ENCODE results near the gene PRKAG2.
"Not testable (repeated sequence)": the region's sequence is repeated elsewhere in the genome, so short reads cannot be mapped to it uniquely, and the experiment has no call there.

Gene PRKAG2

GRCh38 chr7:151880688-151881087 lies 3.8 kb upstream of the PRKAG2 start:
- Mint-ChIP-seq H3K27ac (no peak overlapping the region), H3K27me3 (peaks cover 8% of the 10 kb centered on the region), H3K9me3 (no peaks in the 10 kb centered on the region), H3K4me3 (no peak overlapping the region), H3K36me3 (no peaks in the 10 kb centered on the region), H3K4me1 (peaks cover 13% of the 10 kb centered on the region)
- no peak for ATAC-seq

GRCh38 chr7:151877911-151878835 lies 1.3 kb upstream of the PRKAG2 start:
- H3K4me3 Mint-ChIP-seq, result peak overlapping the region; percentile 98
- peak overlapping the region; percentile 88 for H3K27ac Mint-ChIP-seq
- peaks cover 24% of the 10 kb centered on the region for H3K4me1 Mint-ChIP-seq
- H3K9me3 Mint-ChIP-seq, result no peaks in the 10 kb centered on the region
- no peaks in the 10 kb centered on the region for H3K36me3 Mint-ChIP-seq
- ATAC-seq, result no peak
- H3K27me3 Mint-ChIP-seq, result no peaks in the 10 kb centered on the region

GRCh38 chr7:151875942-151876898 lies 695 bp downstream of the PRKAG2 start:
- Mint-ChIP-seq H3K4me3 (peak overlapping the region; percentile 98), H3K4me1 (peaks cover 42% of the 10 kb centered on the region), H3K27me3 (no peaks in the 10 kb centered on the region), H3K9me3 (no peaks in the 10 kb centered on the region), H3K27ac (peak overlapping the region; percentile 88), H3K36me3 (no peaks in the 10 kb centered on the region)
- ATAC-seq, result peak; percentile 68

GRCh38 chr7:151874479-151874878 lies 2.4 kb downstream of the PRKAG2 start:
- H3K4me1 Mint-ChIP-seq, result peaks cover 57% of the 10 kb centered on the region
- H3K9me3 Mint-ChIP-seq, ATAC-seq, H3K27ac Mint-ChIP-seq, H3K36me3 Mint-ChIP-seq, H3K4me3 Mint-ChIP-seq, H3K27me3 Mint-ChIP-seq: not testable (repeated sequence)

GRCh38 chr7:151873402-151873965 lies 3.4 kb downstream of the PRKAG2 start:
- no peak overlapping the region for H3K4me3 Mint-ChIP-seq
- no peaks in the 10 kb centered on the region for H3K9me3 Mint-ChIP-seq
- ATAC-seq, result no peak
- peaks cover 67% of the 10 kb centered on the region for H3K4me1 Mint-ChIP-seq
- no peak overlapping the region for H3K27ac Mint-ChIP-seq
- no peaks in the 10 kb centered on the region for H3K36me3 Mint-ChIP-seq
- no peaks in the 10 kb centered on the region for H3K27me3 Mint-ChIP-seq

- ATAC-seq, result no peak
- Mint-ChIP-seq H3K4me3 (no peak overlapping the region), H3K36me3 (no peaks in the 10 kb centered on the region), H3K27ac (no peak overlapping the region), H3K4me1 (peaks cover 68% of the 10 kb centered on the region), H3K27me3 (no peaks in the 10 kb centered on the region), H3K9me3 (no peaks in the 10 kb centered on the region)
Observed at GRCh38 chr7:151872531-151873401, 4.1 kb downstream of the PRKAG2 start.

- no peak for ATAC-seq
- no peak overlapping the region for H3K4me3 Mint-ChIP-seq
- peaks cover 77% of the 10 kb centered on the region for H3K4me1 Mint-ChIP-seq
- no peaks in the 10 kb centered on the region for H3K9me3 Mint-ChIP-seq
- H3K36me3 Mint-ChIP-seq, result no peaks in the 10 kb centered on the region
- no peaks in the 10 kb centered on the region for H3K27me3 Mint-ChIP-seq
- no peak overlapping the region for H3K27ac Mint-ChIP-seq
Observed at GRCh38 chr7:151871904-151872303, 5.0 kb downstream of the PRKAG2 start.

- Mint-ChIP-seq H3K27me3 (no peaks in the 10 kb centered on the region), H3K36me3 (no peaks in the 10 kb centered on the region), H3K4me1 (peaks cover 76% of the 10 kb centered on the region), H3K27ac (peak overlapping the region; percentile 39), H3K9me3 (no peaks in the 10 kb centered on the region), H3K4me3 (no peak overlapping the region)
- ATAC-seq, result no peak
Observed at GRCh38 chr7:151871189-151871735, 5.7 kb downstream of the PRKAG2 start.

- no peaks in the 10 kb centered on the region for H3K9me3 Mint-ChIP-seq
- no peaks in the 10 kb centered on the region for H3K27me3 Mint-ChIP-seq
- peaks cover 82% of the 10 kb centered on the region for H3K4me1 Mint-ChIP-seq
- ATAC-seq, result no peak
- H3K4me3 Mint-ChIP-seq, result no peak overlapping the region
- peak overlapping the region; percentile 49 for H3K27ac Mint-ChIP-seq
- H3K36me3 Mint-ChIP-seq, result no peaks in the 10 kb centered on the region
Observed at GRCh38 chr7:151869968-151870918, 6.7 kb downstream of the PRKAG2 start.

GRCh38 chr7:151869455-151869854 lies 7.5 kb downstream of the PRKAG2 start:
- Mint-ChIP-seq H3K9me3 (no peaks in the 10 kb centered on the region), H3K27ac (peak overlapping the region; percentile 49), H3K4me1 (peaks cover 85% of the 10 kb centered on the region), H3K36me3 (no peaks in the 10 kb centered on the region), H3K27me3 (no peaks in the 10 kb centered on the region), H3K4me3 (no peak overlapping the region)
- no peak for ATAC-seq

GRCh38 chr7:151869109-151869428 lies 7.8 kb downstream of the PRKAG2 start:
- Mint-ChIP-seq H3K4me1 (peaks cover 89% of the 10 kb centered on the region), H3K9me3 (no peaks in the 10 kb centered on the region), H3K36me3 (no peaks in the 10 kb centered on the region), H3K27ac (peak overlapping the region; percentile 49), H3K4me3 (no peak overlapping the region), H3K27me3 (no peaks in the 10 kb centered on the region)
- no peak for ATAC-seq

- Mint-ChIP-seq H3K27me3 (no peaks in the 10 kb centered on the region), H3K9me3 (no peaks in the 10 kb centered on the region), H3K27ac (no peak overlapping the region), H3K36me3 (no peaks in the 10 kb centered on the region), H3K4me3 (no peak overlapping the region), H3K4me1 (peaks cover 93% of the 10 kb centered on the region)
- no peak for ATAC-seq
Observed at GRCh38 chr7:151868396-151869108, 8.4 kb downstream of the PRKAG2 start.

GRCh38 chr7:151867912-151868311 lies 9.0 kb downstream of the PRKAG2 start:
- Mint-ChIP-seq H3K4me1 (peaks cover 90% of the 10 kb centered on the region), H3K27me3 (no peaks in the 10 kb centered on the region), H3K36me3 (no peaks in the 10 kb centered on the region), H3K4me3 (no peak overlapping the region), H3K9me3 (no peaks in the 10 kb centered on the region), H3K27ac (no peak overlapping the region)
- ATAC-seq, result no peak

All from stimulated activated memory B cell treated with anti-CD40 and anti-IgM and Interleukin-4, amounts not matched to agents 10 μg/mL and 1 μg/mL and 100 μg/mL, for 72 hours (primary cell).